ENCODE data around the gene GRM7.

DNA sequence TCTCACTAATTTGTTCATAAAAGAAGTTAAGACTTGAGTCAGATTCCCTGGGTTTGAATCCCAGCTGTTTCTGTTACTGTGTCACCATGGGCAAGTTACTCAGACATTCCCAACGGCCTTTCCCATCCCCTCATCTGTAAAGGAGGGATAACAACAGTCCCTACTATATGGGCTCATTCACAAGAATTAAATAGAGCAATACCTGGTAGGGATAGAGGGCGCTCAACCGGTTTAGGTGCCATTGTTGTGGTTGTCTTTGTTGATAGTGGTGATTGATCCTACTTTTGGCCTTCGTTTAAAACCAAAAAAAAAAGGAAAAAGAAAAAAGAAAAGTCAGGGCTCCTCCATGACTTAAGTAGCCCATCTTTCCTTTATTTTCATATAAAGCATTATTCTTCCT, 563.1 kb downstream of the GRM7 start:
- TF ChIP-seq, protein P1, sequence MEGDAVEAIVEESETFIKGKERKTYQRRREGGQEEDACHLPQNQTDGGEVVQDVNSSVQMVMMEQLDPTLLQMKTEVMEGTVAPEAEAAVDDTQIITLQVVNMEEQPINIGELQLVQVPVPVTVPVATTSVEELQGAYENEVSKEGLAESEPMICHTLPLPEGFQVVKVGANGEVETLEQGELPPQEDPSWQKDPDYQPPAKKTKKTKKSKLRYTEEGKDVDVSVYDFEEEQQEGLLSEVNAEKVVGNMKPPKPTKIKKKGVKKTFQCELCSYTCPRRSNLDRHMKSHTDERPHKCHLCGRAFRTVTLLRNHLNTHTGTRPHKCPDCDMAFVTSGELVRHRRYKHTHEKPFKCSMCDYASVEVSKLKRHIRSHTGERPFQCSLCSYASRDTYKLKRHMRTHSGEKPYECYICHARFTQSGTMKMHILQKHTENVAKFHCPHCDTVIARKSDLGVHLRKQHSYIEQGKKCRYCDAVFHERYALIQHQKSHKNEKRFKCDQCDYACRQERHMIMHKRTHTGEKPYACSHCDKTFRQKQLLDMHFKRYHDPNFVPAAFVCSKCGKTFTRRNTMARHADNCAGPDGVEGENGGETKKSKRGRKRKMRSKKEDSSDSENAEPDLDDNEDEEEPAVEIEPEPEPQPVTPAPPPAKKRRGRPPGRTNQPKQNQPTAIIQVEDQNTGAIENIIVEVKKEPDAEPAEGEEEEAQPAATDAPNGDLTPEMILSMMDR (conservative IDR thresholded peaks at IDR 0.05; ENCODE audit: low read length), result no peak
- no peak for TF ChIP-seq EZH2phosphoT487 (IDR thresholded peaks at IDR 0.05; ENCODE audit: borderline replicate concordance, low read depth, low read length)
